Measurements from ENCODE around the gene PLA2G15.

The PLA2G15 gene

DNA sequence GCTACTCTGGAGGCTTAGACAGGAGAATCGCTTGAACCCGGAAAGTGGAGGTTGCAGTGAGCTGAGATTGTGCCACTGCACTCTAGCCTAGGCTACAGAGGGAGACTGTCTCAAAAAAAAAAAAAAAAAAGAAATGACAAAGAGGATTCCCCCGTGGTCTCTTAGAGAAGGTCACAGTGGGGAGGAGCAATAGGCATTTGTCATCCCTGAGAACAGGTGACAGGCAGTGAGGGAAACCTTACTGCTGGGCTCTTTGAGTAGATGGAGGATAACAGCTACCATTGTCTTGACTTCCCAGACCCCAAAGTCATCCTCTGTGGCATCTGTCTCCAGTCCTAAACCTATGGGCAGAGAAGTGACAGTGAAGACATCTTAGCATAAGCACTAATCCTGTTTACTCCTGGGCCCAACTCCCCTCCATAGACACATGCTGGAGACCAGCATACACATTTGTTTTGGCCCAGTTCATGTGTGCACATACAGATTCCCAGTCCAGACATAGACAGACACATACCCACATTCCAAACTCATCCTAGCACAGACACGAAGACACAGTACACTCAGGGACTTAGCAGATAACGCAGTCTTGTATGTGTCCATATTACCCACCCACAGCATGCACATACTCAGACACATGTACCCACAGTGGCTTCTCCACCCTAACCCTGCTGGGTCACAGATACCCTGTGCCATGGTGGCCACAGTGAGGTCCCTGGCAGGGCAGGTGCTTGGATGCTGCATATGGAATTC is 11.9 kb upstream of the PLA2G15 start:
- DNase-seq: no peak

DNA sequence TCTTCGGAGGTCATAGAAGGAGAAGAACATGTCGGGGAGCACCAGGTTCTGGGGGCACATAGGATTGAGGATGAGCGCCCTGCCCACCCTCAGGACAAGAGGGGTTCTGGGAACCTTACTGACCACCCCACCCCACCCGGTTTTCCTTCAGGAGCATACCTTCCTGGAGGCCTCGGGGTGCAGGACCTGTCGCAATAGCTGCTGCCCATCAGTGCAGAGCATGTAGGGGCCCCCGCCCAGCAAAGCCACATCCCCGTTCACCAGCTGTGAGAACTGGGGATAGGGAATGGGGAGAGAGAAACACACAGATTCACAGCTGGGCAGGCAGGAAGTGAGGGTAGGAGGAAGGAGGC is 11.4 kb upstream of the PLA2G15 start:
- no peak for DNase-seq

DNA sequence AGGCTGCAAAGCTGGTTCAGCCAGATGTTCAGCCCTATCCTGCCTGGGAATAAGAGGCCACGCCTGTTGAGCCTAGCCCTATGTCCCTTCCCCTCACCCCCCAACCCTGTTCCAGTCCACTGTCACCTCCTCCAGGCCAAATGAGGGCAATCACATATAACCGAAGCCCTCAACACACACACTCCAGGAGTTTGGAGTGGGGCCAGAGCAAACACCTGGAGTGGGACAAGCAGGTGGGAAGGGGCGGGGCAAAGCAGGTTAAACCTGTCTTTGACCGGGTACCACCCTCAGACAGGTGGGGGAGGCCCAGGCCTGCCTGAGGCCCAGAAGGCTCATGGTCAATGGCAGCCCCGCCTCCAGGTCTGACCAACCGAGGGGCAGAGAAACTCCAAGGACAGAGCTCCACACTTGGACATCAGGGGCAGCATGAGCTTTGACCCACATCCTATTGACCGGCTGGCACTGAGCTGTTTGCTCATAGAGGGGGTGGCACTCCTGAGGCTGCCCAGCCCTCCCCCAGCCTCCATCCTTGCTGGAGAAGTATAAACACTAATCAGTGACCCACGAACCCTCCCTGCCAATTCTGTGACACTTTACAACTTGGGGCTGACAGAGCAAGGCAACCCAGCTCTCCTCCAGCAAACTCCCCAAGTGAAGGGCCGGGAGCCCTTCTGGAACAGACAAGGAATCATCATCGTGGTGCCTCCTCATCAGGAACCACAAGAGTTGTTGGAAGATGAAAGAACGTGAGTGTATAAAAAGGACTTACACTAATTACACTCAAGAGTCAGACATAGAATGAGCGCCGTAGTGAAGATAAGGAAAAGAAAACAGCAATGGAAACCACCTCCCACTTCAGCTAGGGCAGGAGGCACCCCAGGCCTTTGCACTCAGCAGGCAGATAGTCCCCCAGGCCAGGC is 10.7 kb upstream of the PLA2G15 start:
- peak; percentile 13 for DNase-seq

DNA sequence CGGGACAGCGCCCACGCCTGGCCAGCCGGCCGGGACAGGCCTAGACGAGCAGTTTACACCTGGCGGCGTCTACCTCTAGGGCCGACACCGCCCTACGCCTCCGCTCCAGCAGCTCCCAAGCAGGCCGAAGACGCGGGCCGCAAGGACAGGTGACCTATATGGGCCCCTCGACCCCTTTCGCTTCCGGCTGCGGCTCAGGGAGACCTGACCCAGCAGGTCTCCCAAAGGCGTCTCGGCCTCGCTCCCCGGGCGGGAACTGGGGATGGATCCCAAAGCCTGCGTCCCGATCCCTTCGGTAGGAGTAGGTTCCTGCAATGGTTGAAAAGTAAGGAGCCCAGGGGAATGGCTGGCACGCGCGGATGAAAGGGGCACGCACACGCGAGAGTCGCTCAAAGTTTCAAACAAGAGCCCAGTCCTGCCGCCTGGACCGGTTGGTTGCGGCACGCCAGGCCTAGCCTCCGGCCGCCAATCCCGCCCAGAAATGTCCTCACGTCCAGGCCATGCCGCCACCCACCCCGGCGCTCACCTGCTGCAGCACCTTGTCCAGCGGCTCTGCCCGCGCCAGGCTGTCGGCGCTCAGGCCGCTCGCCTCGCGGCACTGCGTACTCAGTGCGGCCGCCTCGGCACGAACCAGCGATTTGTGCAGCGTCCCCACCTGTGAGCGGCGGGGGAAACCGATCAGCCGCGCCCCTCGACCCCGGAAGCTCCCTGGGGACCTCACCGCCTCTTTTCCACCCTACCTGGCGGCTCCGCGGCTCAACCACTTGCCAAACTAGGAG is 9.9 kb upstream of the PLA2G15 start:
- DNase-seq: no peak

DNA sequence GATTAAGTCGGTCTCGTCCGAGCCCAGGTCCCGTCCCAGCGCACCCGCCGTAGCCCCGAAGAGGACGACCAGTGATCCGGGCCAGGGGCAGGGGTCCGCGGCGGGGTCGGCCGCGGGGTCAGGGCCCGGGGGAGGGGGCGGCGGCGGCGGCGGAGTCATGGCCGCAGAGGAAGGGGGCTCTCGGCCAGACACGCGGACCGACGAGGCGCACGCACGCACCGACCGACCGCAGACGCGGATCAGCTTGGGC is 9.4 kb upstream of the PLA2G15 start, which contains the start of gene ESRP2:
Gene ESRP2 (minus strand): TSS at position 241 of the 250 bp plus-strand sequence. CDS start 82 bp downstream, at position 159.
- no peak for DNase-seq

DNA sequence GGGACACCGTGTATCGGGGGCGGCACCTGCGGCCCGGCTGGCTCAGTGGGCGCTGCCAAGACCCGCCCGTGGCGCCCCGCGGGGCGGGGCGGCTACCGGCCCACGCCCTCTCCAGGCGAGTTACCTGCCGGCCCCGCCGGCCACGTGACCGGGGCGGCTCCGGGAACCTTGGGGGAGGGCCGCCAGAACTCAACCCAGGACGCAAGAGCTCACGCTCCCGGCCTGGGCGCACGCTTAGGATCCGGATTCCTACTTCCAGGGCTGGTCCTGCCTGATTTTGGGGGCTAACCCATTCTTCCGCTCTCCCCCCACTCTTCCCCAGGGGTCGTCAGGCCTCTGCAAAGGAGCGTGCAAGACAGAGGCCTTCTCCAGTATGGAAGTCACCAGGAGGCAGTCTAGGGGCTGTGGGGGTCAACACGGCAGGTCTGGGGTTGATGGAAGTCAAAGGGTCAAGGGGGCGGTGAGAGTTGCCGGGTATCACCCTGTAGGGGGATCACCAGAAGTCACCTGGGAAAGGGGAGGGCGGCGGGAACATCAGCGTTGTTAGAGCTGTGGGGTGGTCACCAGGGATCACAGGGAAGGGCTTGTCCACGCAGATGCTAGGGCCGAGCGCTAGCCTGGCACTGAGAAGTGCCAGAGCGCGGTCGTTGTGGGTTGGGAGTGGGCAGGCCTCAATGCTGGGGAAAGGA is 8.9 kb upstream of the PLA2G15 start:
- DNase-seq: no peak

DNA sequence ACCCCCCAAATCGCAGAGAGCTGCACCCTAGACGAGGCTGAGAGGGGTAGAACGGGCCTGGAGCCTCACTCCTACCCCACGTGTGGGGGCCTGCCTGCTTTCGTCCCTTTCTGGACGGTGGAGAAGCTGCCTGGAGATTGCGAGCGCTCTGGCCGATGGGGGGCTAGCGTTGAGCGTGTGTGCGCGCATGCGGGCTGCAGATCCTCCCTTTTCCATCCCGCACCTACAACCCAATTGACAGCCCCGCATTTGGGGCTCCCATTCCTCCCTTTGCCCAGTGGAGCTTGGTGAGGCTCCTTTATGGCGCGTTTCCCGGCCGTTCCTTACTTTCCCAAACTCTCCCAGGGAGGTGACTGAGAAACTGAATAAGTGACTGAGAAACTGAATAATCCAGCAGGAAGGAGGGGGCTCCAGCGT is 8.3 kb upstream of the PLA2G15 start:
- DNase-seq: no peak

DNA sequence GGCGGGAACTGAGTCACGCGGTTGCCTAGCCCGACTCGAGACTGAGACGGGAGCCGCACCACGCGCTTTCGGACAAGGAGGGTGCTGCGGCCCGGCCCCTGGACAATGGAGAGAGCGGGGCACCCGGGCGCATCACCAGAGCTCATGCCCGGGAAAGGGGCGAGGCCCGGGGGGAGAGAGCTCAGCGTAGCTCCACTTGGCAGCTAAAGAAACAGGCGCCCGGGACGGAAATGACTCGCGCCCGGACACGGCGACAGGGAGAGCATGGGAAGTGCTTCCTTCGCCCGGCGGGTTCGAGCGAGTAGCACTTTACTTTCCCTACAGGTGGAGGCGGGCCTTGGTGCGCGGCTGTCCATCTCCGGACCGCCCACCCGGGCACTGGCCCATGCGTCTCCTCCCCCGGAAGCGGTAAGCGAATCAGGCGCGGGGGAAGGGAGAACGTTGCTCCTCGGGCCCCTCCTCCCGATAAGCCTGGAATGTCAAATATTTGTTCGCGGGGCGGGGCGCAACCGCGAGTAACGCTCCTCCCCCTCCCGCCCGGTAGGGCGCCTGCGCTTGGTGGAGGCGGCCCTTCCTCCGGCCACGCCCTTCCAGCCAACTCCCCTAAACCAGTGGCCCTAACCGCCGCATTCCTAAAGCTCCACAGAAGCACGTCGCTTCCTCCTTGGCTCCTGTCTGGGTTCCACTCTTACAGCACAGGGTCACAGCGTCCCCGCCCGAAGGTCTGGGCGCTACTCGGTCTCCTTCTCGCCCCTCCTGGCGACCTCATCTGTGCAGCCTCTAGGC is 7.7 kb upstream of the PLA2G15 start:
- DNase-seq: peak; percentile 99

DNA sequence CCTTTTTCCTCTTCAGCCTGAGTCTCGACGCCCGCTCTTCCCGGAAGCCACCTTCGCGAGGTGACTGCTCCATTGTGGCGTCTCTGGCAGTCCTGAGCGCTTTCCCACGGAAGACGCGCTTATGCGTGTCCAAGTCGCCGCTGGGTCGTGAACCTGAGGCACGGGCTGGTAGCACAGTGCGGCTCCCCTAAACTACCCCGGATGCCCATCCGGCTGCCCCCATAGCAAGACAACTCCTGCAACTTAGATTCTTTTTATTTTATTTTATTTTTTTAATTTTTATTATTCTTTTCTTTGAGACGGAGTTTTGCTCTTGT is 7.2 kb upstream of the PLA2G15 start:
- no peak for DNase-seq

DNA sequence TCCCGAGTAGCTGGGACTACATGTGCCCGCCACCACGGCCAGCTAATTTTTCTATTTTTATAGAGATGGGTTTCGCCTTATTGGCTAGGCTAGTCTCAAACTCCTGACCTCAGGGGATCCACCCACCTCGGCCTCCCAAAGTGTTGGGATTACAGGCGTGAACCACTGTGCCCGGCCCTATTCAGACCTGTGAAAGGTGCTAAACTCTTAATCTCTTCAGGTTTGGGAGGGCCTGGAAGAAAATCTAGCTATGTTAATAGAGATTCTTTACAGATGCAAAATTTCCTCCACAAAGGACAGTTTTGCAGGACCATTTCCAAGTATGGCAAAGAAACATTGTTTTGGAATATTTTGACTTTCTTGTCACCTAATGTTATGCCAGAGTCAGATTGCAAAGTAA is 3.1 kb upstream of the PLA2G15 start:
- DNase-seq: no peak

DNA sequence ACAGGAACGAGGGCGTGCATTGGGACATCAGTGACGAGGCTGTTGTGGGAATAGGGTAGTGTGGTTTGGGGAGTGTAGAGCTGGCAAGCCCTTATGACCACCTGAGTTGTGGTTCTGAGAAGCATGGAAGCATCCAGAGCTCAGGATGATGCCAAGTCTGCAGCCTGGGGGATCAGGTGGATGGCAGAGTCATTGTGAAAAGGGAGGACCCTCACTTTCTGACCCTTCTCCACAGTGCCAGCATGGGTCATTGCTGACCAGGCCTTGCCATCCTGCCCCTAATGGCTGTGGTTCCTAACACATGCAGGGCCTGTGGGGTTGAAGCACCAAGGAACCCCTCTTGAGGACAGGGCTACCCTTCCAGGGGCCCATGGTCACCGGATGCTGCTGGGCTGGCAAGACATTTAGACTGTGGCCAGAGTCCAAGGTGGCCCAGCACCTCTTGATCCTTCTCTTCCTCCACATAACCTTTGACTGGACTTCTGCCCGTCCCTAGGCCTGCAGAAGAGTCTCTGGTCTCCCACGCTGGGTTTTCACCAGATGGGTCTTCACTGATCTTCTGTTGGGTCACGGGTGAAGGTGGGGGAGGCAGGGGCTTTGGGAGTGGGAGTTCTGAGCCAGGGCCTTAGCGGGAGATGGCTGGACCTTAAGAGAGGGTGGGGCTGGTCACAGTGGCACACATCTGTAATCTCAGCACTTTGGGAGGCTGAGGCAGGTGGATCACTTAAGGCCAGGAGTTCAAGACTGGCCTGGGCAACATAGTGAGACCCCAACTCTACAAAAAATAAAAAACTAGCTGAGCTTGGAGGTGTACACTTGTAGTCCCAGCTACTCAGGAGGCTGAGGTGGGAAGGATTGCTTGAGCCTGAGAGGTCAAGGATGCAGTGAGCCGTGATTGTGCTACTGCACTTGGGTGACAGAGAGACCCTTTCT is 2.0 kb upstream of the PLA2G15 start:
- DNase-seq: no peak

DNA sequence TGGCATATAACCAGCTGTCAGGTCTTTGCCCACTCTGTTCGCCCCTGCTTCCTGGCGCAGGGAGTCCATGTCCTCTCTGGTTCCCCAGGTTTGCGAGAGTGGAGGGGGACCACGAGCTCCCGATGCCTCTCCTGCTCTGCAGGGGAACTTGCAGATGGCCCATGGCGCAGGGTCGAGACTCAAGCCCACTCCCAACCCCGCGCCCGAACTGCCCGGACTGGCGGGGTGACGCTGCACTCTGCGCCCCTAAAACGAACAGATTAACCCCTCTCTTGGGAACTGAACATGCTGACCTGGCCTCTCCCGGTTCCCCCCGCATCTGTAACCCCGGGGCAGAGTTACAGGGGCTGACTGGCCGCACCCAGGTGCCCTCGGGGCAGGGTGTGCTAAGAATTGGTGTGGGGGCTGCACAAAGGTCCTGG is 681 bp upstream of the PLA2G15 start:
- DNase-seq: no peak

DNA sequence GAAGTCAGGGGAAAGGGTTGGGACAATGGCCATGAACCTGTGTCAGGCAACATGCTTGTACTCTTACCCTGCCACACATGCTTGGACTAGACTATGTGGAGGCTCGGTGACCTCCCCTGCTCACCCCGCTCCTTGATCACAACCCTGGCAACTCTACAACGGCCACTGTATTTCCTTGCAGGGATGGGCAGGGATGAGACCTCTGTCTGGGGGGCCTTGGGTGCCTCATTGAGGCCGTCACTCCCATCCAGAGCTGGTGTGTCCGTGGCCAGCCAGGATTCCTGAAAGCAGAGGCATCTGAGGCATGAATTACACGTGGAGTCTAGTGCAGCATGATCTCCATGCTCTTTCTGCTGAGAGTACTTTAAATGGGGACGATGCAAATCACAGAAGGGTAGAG is 948 bp downstream of the PLA2G15 start:
- DNase-seq: no peak

DNA sequence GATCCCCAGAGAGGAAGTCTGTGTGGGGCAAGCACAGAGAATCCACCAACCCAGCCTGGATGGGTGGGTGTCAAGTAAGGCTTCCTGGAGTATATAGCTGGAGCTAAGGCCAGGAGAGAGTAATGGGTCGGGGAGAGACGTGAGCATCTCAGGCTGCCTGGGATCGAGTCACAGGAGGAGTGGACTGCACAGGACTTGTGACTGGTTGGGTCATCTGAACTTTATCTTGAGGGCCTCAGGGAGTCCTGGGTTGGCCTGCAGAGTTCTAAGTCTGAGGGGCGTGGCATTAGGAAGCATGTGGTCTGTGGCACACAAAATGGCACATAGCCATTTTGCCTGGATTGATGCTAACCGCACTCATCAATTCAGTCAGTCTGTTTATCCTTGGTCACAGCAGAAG is 1.5 kb downstream of the PLA2G15 start:
- DNase-seq: peak; percentile 54

DNA sequence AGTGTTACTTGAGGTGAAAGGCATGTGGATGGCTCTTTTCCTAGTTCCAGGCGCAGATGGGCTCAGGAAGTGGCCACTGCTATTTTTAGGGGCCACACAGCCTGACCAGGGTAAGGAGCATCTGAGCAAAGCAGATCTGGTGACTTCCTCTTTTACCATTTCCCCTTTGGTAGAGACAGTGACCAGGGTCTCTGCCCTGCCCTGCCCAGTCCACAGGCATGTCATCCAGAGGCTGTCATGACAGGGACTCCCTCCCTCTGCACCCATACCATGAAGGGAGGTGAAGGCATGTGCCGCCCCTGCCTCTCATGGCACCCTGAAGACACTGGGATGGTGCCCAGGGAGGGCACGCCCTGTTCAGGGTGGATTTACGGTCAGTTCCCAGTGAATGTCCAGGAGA is 2.2 kb downstream of the PLA2G15 start:
- peak; percentile 65 for DNase-seq

DNA sequence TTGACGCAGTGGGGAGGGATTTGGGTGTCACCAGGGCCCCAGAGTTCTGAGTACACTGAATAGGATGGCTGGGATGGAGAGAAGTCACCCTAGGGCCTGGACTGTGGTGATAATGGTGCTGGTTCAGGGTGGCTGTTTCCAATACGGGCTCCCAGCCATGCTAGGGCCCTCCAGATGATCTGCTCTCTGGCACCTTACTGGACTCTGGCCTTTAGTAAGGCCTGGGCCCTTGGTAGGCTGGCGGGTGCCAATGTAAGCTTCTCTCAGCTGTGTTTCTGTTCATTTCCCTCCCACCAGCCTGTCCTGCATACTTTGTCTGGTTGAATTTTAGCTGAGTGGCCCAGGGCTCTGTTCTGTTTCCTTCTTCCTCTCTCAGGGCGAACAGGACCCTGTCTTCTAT is 2.8 kb downstream of the PLA2G15 start:
- no peak for DNase-seq

DNA sequence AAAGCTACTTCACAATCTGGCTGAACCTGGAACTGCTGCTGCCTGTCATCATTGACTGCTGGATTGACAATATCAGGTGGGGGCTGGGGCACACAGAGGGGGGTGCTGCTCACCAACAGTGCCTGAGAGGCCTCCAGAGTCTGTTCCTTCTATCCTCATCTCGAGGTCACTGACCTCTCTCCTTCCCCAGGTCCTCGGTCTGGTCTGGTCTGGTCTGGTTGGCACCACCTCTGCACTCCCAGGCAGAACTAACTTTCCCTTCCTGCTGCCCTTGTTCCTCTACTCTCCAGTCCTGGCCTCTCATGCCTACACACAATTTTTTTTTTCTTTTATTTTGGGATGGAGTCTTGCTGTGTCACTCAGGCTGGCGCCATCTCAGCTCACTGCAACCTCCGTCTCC is 4.2 kb downstream of the PLA2G15 start:
- no peak for DNase-seq

DNA sequence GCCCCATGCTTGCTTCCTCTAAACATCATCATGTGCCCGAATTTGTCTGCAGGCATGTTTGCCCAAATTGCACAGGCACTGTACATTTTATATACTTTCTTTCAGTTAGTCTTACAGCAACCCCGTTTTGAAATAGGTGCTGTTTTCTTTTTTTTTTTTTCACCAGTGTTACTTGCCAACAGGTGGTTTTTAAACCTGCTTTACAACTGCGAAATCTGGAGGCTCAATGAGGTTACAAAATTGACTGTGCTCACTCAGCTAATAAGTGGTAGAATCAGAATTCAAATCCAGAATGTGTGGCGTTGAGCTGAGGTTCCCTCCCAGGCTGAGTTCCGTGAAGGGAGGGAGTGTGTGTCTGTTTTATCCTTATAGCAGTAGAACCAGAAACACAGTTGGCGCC is 5.8 kb downstream of the PLA2G15 start:
- DNase-seq: no peak

DNA sequence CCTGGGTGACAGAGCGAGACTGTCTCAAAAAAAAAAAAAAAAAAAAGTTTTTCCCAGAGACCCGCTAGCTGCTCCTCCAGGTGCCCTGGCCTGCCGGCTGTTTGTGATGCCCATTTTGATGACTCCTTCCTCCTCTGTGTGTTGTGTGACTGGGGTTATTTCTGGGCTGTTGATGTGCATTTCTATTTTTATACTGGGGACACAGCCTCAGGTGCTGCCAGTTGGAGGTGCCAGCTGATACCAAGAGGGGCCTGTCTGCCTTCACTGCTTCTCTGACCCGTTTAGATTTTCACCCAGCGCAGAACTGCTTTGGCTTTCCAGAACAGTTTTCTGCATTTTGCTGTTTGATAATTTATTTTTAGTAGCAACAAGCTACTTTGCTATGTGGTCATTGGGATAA is 6.7 kb downstream of the PLA2G15 start:
- DNase-seq: no peak

DNA sequence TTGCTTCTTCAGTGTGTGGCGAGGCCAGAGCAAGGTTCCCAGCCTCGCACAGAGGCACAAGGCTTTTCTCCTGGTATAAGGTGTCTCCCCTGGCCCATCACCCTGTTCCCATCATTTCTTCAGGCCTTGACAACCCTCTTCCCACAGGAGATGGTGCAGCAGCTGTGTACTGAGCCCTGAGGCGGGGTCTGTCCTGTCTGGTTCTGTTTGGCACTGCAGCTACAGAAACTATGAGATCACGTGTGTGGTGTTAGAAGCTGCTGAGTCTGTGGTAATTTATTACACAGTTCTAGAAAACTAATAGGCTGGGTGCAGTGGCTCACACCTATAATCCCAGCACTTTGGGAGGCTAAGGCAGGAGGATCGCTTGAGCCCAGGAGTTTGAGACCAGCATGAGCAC is 7.2 kb downstream of the PLA2G15 start:
- DNase-seq: no peak

DNA sequence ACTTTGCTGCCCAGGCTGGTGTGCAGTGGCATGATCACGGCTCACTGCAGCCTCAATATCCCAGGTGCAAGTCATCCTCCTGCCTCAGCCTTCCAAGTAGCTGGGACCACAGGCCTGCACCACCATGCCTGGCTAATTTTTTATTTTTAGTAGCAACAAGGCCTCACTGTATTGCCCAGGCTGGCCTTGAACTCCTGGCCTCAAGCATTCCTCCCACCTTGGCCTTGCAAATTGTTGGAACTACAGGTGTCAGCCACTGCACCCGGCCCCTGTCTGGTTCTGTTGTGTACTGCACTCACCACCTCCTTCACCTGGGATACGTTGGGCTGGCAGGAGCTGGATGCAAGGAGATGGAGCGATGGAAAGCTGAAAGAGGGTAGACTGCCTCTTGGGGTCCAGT is 8.5 kb downstream of the PLA2G15 start:
- DNase-seq: no peak

All from OCI-M1 (cell line).